ENCODE measurements around the gene CNIH3.

- TF ChIP-seq CTCF (IDR thresholded peaks at IDR 0.05 in 2 of 3, conservative IDR thresholded peaks at IDR 0.05 in 1 of 3; ENCODE audit: borderline replicate concordance in 1 of 3, insufficient read depth in 1 of 3, low read depth in 2 of 3, low read length in 2 of 3) = no peak
- TF ChIP-seq RAD21 (IDR thresholded peaks at IDR 0.05; ENCODE audit: low read depth) = no peak
- TF ChIP-seq EZH2 (IDR thresholded peaks at IDR 0.05) = no peak
- TF ChIP-seq POLR2A (IDR thresholded peaks at IDR 0.05; ENCODE audit: borderline replicate concordance, extremely low read depth, insufficient read depth, insufficient read length) = no peak
- TF ChIP-seq POLR2AphosphoS5 (IDR thresholded peaks at IDR 0.05; ENCODE audit: low read depth, low read length) = no peak
- no peak for TF ChIP-seq MAX (IDR thresholded peaks at IDR 0.05)
- TF ChIP-seq YY1 (IDR thresholded peaks at IDR 0.05; ENCODE audit: extremely low read depth, insufficient replicate concordance, low read depth, low read length) = no peak
- no peak for TF ChIP-seq JUND (IDR thresholded peaks at IDR 0.05)
These were observed 6.8 kb upstream of the CNIH3 start for GRCh38 chr1:224609333-224609732.

Data from HCT116 (cell line).